ENCODE results near the gene UBE2Q1.

DNA sequence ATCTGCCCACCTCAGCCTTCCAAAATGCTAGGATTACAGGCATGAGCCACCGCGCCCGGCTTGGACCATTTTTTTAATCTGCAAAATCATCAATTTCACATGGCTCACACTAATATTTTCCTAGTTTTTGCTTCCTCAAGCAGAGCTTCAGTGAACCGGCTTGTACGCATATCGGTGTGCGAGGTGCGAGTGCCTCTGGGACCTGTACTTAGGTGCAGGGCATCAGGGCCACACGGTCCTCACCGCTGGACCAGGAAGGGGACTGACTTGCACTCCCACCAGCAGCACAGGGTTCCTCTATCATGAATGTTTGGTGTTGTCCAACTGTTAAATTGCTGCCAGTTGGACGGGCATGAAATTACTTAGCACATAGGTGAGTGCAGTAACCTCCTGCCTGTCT lies 40.8 kb downstream of the UBE2Q1 start:
- TF ChIP-seq, protein P1, sequence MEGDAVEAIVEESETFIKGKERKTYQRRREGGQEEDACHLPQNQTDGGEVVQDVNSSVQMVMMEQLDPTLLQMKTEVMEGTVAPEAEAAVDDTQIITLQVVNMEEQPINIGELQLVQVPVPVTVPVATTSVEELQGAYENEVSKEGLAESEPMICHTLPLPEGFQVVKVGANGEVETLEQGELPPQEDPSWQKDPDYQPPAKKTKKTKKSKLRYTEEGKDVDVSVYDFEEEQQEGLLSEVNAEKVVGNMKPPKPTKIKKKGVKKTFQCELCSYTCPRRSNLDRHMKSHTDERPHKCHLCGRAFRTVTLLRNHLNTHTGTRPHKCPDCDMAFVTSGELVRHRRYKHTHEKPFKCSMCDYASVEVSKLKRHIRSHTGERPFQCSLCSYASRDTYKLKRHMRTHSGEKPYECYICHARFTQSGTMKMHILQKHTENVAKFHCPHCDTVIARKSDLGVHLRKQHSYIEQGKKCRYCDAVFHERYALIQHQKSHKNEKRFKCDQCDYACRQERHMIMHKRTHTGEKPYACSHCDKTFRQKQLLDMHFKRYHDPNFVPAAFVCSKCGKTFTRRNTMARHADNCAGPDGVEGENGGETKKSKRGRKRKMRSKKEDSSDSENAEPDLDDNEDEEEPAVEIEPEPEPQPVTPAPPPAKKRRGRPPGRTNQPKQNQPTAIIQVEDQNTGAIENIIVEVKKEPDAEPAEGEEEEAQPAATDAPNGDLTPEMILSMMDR (IDR thresholded peaks at IDR 0.05 in 8 of 11, conservative IDR thresholded peaks at IDR 0.05 in 3 of 11) = no peak
- no peak for TF ChIP-seq POLR2AphosphoS5 (IDR thresholded peaks at IDR 0.05)
- TF ChIP-seq POLR2A (IDR thresholded peaks at IDR 0.05) = no peak
